ENCODE measurements around the gene DPYD. TPM values are rescaled to one million over a fixed set of nuclear protein-coding genes. Genes with fewer than 3 reads are reported as not detected.

Gene DPYD
- total RNA-seq, 2 experiments from 2014 or later, result 62.9 to 63.5 TPM

- CTCF ChIA-PET, result no interaction called here
- no peak overlapping the region for H3K4me3 Mint-ChIP-seq
- H3K27me3 Mint-ChIP-seq, result no peaks in the 10 kb centered on the region
- H3K9me3 Mint-ChIP-seq, result no peaks in the 10 kb centered on the region
- no peak overlapping the region for H3K27ac Mint-ChIP-seq
- no peaks in the 10 kb centered on the region for H3K36me3 Mint-ChIP-seq (ENCODE audit: low read depth)
- POLR2A ChIA-PET, result no interaction called here
- no peaks in the 10 kb centered on the region for H3K4me1 Mint-ChIP-seq
- DNase-seq, result no peak
These were observed 720.2 kb downstream of the DPYD start for GRCh38 chr1:97200595-97200994.

- POLR2A ChIA-PET, result no interaction called here
- Mint-ChIP-seq H3K4me3 (no peak overlapping the region), H3K27me3 (no peaks in the 10 kb centered on the region), H3K4me1 (no peaks in the 10 kb centered on the region), H3K27ac (no peak overlapping the region), H3K36me3 (ENCODE audit: low read depth) (peaks cover 9% of the 10 kb centered on the region), H3K9me3 (no peaks in the 10 kb centered on the region)
- CTCF ChIA-PET, result no interaction called here
- DNase-seq, result no peak
These were observed 723.9 kb downstream of the DPYD start for GRCh38 chr1:97196825-97197516.

GRCh38 chr1:97192872-97193572 lies 727.8 kb downstream of the DPYD start:
- CTCF ChIA-PET, result no interaction called here
- peaks cover 14% of the 10 kb centered on the region for H3K36me3 Mint-ChIP-seq (ENCODE audit: low read depth)
- no peaks in the 10 kb centered on the region for H3K9me3 Mint-ChIP-seq
- POLR2A ChIA-PET, result interaction anchor here (0.6 kb wide), 1 partner anchor 55 kb away, joined by 3 read pairs; no protein-coding TSS in a partner anchor
- DNase-seq, result no peak
- H3K27ac Mint-ChIP-seq, result no peak overlapping the region
- H3K4me1 Mint-ChIP-seq, result no peaks in the 10 kb centered on the region
- H3K27me3 Mint-ChIP-seq, result no peaks in the 10 kb centered on the region
- no peak overlapping the region for H3K4me3 Mint-ChIP-seq

GRCh38 chr1:97190326-97190725 lies 730.5 kb downstream of the DPYD start:
- no peaks in the 10 kb centered on the region for H3K27me3 Mint-ChIP-seq
- H3K36me3 Mint-ChIP-seq (ENCODE audit: low read depth), result peaks cover 15% of the 10 kb centered on the region
- no peaks in the 10 kb centered on the region for H3K9me3 Mint-ChIP-seq
- H3K27ac Mint-ChIP-seq, result no peak overlapping the region
- H3K4me1 Mint-ChIP-seq, result no peaks in the 10 kb centered on the region
- CTCF ChIA-PET, result no interaction called here
- POLR2A ChIA-PET, result no interaction called here
- no peak overlapping the region for H3K4me3 Mint-ChIP-seq
- DNase-seq, result no peak

- Mint-ChIP-seq H3K36me3 (ENCODE audit: low read depth) (peaks cover 4% of the 10 kb centered on the region), H3K27me3 (no peaks in the 10 kb centered on the region), H3K4me3 (no peak overlapping the region), H3K9me3 (no peaks in the 10 kb centered on the region), H3K27ac (no peak overlapping the region), H3K4me1 (no peaks in the 10 kb centered on the region)
- ChIA-PET CTCF (no interaction called here), POLR2A (no interaction called here)
- peak; percentile 7 for DNase-seq
These were observed 734.5 kb downstream of the DPYD start for GRCh38 chr1:97186381-97186780.

GRCh38 chr1:97174039-97174704 lies 746.7 kb downstream of the DPYD start:
- Mint-ChIP-seq H3K9me3 (no peaks in the 10 kb centered on the region), H3K27ac (no peak overlapping the region), H3K36me3 (ENCODE audit: low read depth) (no peaks in the 10 kb centered on the region), H3K4me1 (no peaks in the 10 kb centered on the region), H3K4me3 (no peak overlapping the region), H3K27me3 (no peaks in the 10 kb centered on the region)
- DNase-seq, result no peak
- CTCF ChIA-PET, result no interaction called here
- POLR2A ChIA-PET, result no interaction called here

- no peak overlapping the region for H3K27ac Mint-ChIP-seq
- ChIA-PET CTCF (interaction anchor here (0.6 kb wide), 1 partner anchor 127 kb away, joined by 3 read pairs; no protein-coding TSS in a partner anchor), POLR2A (no interaction called here)
- no peak for DNase-seq
- H3K36me3 Mint-ChIP-seq (ENCODE audit: low read depth), result no peaks in the 10 kb centered on the region
- H3K4me1 Mint-ChIP-seq, result no peaks in the 10 kb centered on the region
- H3K9me3 Mint-ChIP-seq, result no peaks in the 10 kb centered on the region
- no peak overlapping the region for H3K4me3 Mint-ChIP-seq
- no peaks in the 10 kb centered on the region for H3K27me3 Mint-ChIP-seq
These were observed 750.5 kb downstream of the DPYD start for GRCh38 chr1:97170300-97170699.

- H3K27ac Mint-ChIP-seq, result no peak overlapping the region
- no peaks in the 10 kb centered on the region for H3K36me3 Mint-ChIP-seq (ENCODE audit: low read depth)
- ChIA-PET CTCF (no interaction called here), POLR2A (no interaction called here)
- no peak for DNase-seq
- peaks cover 10% of the 10 kb centered on the region for H3K9me3 Mint-ChIP-seq
- peaks cover 8% of the 10 kb centered on the region for H3K4me1 Mint-ChIP-seq
- H3K27me3 Mint-ChIP-seq, result no peaks in the 10 kb centered on the region
- H3K4me3 Mint-ChIP-seq, result no peak overlapping the region
These were observed 752.8 kb downstream of the DPYD start for GRCh38 chr1:97168056-97168455.

GRCh38 chr1:97167246-97167645 lies 753.6 kb downstream of the DPYD start:
- H3K4me1 Mint-ChIP-seq, result peaks cover 8% of the 10 kb centered on the region
- DNase-seq, result no peak
- no peaks in the 10 kb centered on the region for H3K27me3 Mint-ChIP-seq
- ChIA-PET CTCF (no interaction called here), POLR2A (no interaction called here)
- H3K4me3 Mint-ChIP-seq, result no peak overlapping the region
- H3K27ac Mint-ChIP-seq, result no peak overlapping the region
- peaks cover 10% of the 10 kb centered on the region for H3K9me3 Mint-ChIP-seq
- H3K36me3 Mint-ChIP-seq (ENCODE audit: low read depth), result no peaks in the 10 kb centered on the region

GRCh38 chr1:97166626-97167025 lies 754.2 kb downstream of the DPYD start:
- Mint-ChIP-seq H3K4me3 (no peak overlapping the region), H3K27ac (no peak overlapping the region), H3K4me1 (peaks cover 8% of the 10 kb centered on the region), H3K9me3 (peaks cover 10% of the 10 kb centered on the region), H3K36me3 (ENCODE audit: low read depth) (no peaks in the 10 kb centered on the region), H3K27me3 (no peaks in the 10 kb centered on the region)
- DNase-seq, result no peak
- CTCF ChIA-PET, result no interaction called here
- POLR2A ChIA-PET, result no interaction called here

GRCh38 chr1:97164276-97164639 lies 756.6 kb downstream of the DPYD start:
- Mint-ChIP-seq H3K9me3 (peaks cover 12% of the 10 kb centered on the region), H3K27ac (no peak overlapping the region), H3K27me3 (no peaks in the 10 kb centered on the region), H3K4me3 (no peak overlapping the region), H3K36me3 (ENCODE audit: low read depth) (no peaks in the 10 kb centered on the region), H3K4me1 (peaks cover 8% of the 10 kb centered on the region)
- CTCF ChIA-PET, result interaction anchor here (0.6 kb wide), 2 partner anchors 364 to 1052 kb away, joined by 3 to 4 read pairs; no protein-coding TSS in a partner anchor
- POLR2A ChIA-PET, result no interaction called here
- DNase-seq, result no peak

GRCh38 chr1:97163591-97164275 lies 757.1 kb downstream of the DPYD start:
- POLR2A ChIA-PET, result no interaction called here
- no peaks in the 10 kb centered on the region for H3K36me3 Mint-ChIP-seq (ENCODE audit: low read depth)
- no peak for DNase-seq
- CTCF ChIA-PET, result no interaction called here
- H3K9me3 Mint-ChIP-seq, result peaks cover 12% of the 10 kb centered on the region
- no peak overlapping the region for H3K4me3 Mint-ChIP-seq
- H3K27ac Mint-ChIP-seq, result no peak overlapping the region
- H3K4me1 Mint-ChIP-seq, result peaks cover 8% of the 10 kb centered on the region
- H3K27me3 Mint-ChIP-seq, result no peaks in the 10 kb centered on the region

- H3K27me3 Mint-ChIP-seq, result no peaks in the 10 kb centered on the region
- no peak overlapping the region for H3K27ac Mint-ChIP-seq
- no peak overlapping the region for H3K4me3 Mint-ChIP-seq
- peaks cover 8% of the 10 kb centered on the region for H3K4me1 Mint-ChIP-seq
- peaks cover 15% of the 10 kb centered on the region for H3K9me3 Mint-ChIP-seq
- ChIA-PET POLR2A (no interaction called here), CTCF (no interaction called here)
- DNase-seq, result no peak
- peaks cover 2% of the 10 kb centered on the region for H3K36me3 Mint-ChIP-seq (ENCODE audit: low read depth)
These were observed 760.0 kb downstream of the DPYD start for GRCh38 chr1:97160818-97161217.

All from activated CD4-positive, alpha-beta T cell treated with anti-CD3 and anti-CD28 coated beads, Interleukin-2, amount 10 ng/mL, durations not matched to agents 7 days and 5 days (primary cell).